HEK293T (cell line): ENCODE results near the gene LIN7A.

Experiments
- CTCF ChIA-PET: fragments of 350-600 bp; formaldehyde crosslinking; extraction: SDS; loops from one replicate; lab custom pipeline; 2021; ENCODE audit warnings: antibody characterized with exemption, inconsistent platforms; lab: Yijun Ruan, JAX
- POLR2A ChIA-PET: fragments of 350-600 bp; formaldehyde crosslinking; extraction: SDS; loops from one replicate; lab custom pipeline; 2020; ENCODE audit warnings: antibody characterized with exemption, inconsistent platforms; lab: Yijun Ruan, JAX
- DNase-seq: peaks from one replicate; pipeline ENCODE4 v3.0.0; 2012; ENCODE audit warnings: mixed read lengths; ENCODE audit errors: extremely low spot score
- ARNT ChIP-seq: fragments of 450-650 bp; IDR thresholded peaks from 2 replicates; pipeline ENCODE4 v1.6.1; 2017; ENCODE audit warnings: mild to moderate bottlenecking
- BHLHE40 ChIP-seq: fragments of 450-650 bp; IDR thresholded peaks from 2 replicates; pipeline ENCODE4 v1.6.1; 2016; ENCODE audit warnings: mild to moderate bottlenecking, moderate library complexity, borderline replicate concordance
- CTBP1 ChIP-seq: fragments of 450-650 bp; IDR thresholded peaks from 2 replicates; pipeline ENCODE4 v1.6.1; 2016; ENCODE audit warnings: borderline replicate concordance
- ELF4 ChIP-seq: fragments of 450-650 bp; IDR thresholded peaks from 2 replicates; pipeline ENCODE4 v1.6.1; 2017; ENCODE audit warnings: antibody characterized with exemption
- FOXA1 ChIP-seq: fragments of 450-650 bp; IDR thresholded peaks from 2 replicates; pipeline ENCODE4 v1.6.1; 2016; ENCODE audit warnings: mild to moderate bottlenecking
- FOXK2 ChIP-seq: fragments of 450-650 bp; IDR thresholded peaks from 2 replicates; pipeline ENCODE4 v1.6.1; 2016; ENCODE audit warnings: mild to moderate bottlenecking
- FOXM1 ChIP-seq: fragments of 450-650 bp; IDR thresholded peaks from 2 replicates; pipeline ENCODE4 v1.6.1; 2017; ENCODE audit warnings: mild to moderate bottlenecking, borderline replicate concordance
- HDGF ChIP-seq: fragments of 450-650 bp; IDR thresholded peaks from 2 replicates; pipeline ENCODE4 v1.6.1; 2017; ENCODE audit warnings: antibody characterized with exemption, borderline replicate concordance
- L3MBTL2 ChIP-seq: fragments of 450-650 bp; conservative IDR thresholded peaks from 2 replicates; pipeline ENCODE4 v1.6.1; 2016; ENCODE audit warnings: mild to moderate bottlenecking
- LEF1 ChIP-seq: fragments of 450-650 bp; IDR thresholded peaks from 2 replicates; pipeline ENCODE4 v1.6.1; 2017; ENCODE audit warnings: mild to moderate bottlenecking, borderline replicate concordance
- NFRKB ChIP-seq: fragments of 450-650 bp; IDR thresholded peaks from 2 replicates; pipeline ENCODE4 v1.6.1; 2016; ENCODE audit warnings: mild to moderate bottlenecking, moderate library complexity
- SP1 ChIP-seq: fragments of 450-650 bp; IDR thresholded peaks from 2 replicates; pipeline ENCODE4 v1.6.1; 2017
- SUZ12 ChIP-seq: fragments of 450-650 bp; IDR thresholded peaks from 2 replicates; pipeline ENCODE4 v1.6.1; 2016; ENCODE audit warnings: mild to moderate bottlenecking
- TARDBP ChIP-seq: fragments of 450-650 bp; IDR thresholded peaks from 2 replicates; pipeline ENCODE4 v1.6.1; 2016
- ZNF384 ChIP-seq: fragments of 450-650 bp; IDR thresholded peaks from 2 replicates; pipeline ENCODE4 v1.6.1; 2016
- TF ChIP-seq, protein P1 (sequence below): fragments of 450-650 bp; IDR thresholded peaks from 2 replicates; pipeline ENCODE4 v1.6.1; 2016

LIN7A gene

GRCh38 chr12:80941916-80942315 is 4.2 kb upstream of the LIN7A start:
- TF ChIP-seq CTBP1 (no peak), FOXM1 (no peak), HDGF (no peak), FOXK2 (no peak), LEF1 (no peak), SP1 (no peak), ARNT (no peak), L3MBTL2 (no peak), ZNF384 (no peak), ELF4 (no peak), BHLHE40 (no peak), FOXA1 (no peak)
- TF ChIP-seq, protein P1, sequence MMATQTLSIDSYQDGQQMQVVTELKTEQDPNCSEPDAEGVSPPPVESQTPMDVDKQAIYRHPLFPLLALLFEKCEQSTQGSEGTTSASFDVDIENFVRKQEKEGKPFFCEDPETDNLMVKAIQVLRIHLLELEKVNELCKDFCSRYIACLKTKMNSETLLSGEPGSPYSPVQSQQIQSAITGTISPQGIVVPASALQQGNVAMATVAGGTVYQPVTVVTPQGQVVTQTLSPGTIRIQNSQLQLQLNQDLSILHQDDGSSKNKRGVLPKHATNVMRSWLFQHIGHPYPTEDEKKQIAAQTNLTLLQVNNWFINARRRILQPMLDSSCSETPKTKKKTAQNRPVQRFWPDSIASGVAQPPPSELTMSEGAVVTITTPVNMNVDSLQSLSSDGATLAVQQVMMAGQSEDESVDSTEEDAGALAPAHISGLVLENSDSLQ = no peak
- POLR2A ChIA-PET = no interaction called here
- CTCF ChIA-PET = no interaction called here
- DNase-seq = no peak

DNA sequence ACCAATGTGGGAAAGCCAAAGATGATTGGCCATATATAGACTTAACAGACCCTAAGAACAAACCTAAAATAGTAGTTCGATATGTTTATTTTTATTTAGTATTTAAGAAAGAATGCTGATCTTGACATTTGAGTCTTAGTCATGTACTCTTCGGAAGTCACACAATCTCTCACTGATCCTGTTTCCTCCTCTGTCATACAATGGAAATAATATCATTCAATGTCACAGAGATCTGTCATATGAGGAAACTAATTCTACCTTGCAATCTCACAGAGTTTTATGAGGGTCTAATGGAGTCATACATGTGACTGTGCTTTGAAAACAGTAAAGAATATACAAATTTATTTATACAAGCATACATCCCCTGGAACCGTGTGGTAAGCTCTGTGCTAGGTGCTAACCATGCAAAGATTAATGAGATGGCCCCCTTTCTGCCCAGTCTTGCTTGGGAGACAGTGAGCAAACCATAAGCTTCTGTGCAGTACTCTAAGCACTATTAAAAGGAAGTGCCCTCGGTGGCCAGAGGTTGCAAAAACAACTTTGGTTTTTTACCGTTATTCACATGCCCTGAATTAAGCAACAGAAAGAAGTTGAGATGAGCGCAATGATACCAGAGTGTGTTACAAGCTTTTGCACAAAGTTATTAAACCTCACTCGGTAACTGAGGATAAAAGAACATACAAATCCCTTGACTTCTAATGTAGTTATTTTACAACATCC is 1.7 kb upstream of the LIN7A start:
- POLR2A ChIA-PET = no interaction called here
- no peak for DNase-seq

GRCh38 chr12:80938397-80938796 is 663 bp upstream of the LIN7A start:
- no peak for TF ChIP-seq L3MBTL2
- no peak for TF ChIP-seq ARNT
- no peak for DNase-seq
- ChIA-PET POLR2A (interaction anchor here (1.8 kb wide), 1 partner anchor 160 kb away, joined by 5 read pairs; no protein-coding TSS in a partner anchor), CTCF (no interaction called here)

More for the DNA sequence above, 1.7 kb upstream of the LIN7A start:
- CTCF ChIA-PET = interaction anchor here (0.7 kb wide), 1 partner anchor 46 kb away, joined by 3 read pairs; no protein-coding TSS in a partner anchor
- TF ChIP-seq FOXA1 (no peak), FOXK2 (no peak)
- TF ChIP-seq, protein P1 = peak; percentile 60

DNA sequence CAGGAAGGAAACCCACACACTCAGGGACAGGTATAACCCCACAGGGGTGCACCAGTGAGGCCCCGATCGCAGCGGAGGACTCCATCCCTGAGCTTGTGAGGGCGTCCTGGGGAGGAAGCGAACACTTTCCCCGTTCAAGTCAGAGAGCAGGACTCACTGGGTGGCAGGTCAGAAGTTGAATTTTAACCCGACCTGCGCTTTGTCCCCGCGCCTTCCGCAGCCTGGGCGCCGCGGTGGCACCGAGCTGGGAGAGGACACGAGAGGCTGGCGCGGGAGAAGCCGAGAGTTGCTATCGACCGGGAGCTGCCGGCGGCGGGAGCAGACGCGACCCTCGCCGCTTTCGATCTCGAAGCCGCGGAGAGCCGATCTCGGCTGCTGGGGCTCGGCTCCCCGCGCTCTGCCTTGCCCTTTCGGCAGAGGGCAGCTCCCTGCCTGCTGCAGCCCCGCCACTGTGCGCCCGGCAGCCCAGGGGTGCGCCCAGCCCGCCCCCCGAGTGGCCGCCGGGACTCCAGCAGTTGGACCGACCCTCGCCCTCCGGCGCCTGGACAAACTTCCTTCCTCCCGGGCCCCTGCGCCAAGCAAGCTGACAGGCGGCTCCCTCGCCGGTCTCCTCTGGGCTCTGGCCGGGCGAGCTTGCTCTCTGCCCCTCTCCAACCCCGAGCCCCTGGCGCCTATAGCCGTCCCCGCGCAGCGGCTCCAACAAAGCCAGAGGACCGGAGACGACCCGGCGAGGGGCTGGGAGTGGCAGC is 918 bp downstream of the LIN7A start:
- TF ChIP-seq L3MBTL2 = peak; percentile 64; the same call in 1 of the 2 replicates
- TF ChIP-seq SUZ12 = no peak
- CTCF ChIA-PET = no interaction called here
- POLR2A ChIA-PET = interaction anchor here (1.8 kb wide), 1 partner anchor 158 kb away, joined by 5 read pairs; no protein-coding TSS in a partner anchor
- peak; percentile 50 for DNase-seq

DNA sequence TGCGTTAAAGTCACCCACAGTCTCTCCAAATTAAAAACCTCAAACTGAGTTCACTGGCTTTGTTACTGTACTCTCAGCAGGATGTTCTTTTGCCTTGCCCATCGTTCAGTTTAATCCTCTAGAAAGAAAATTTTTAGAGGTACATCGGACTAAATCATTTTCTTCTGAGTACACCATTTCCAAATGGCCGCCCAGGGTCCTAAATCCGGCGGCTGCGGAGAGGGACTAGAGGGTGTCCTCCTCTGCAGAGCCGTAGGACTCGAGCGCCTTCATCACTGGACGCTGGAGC is 1.4 kb downstream of the LIN7A start:
- ChIA-PET POLR2A (no interaction called here), CTCF (no interaction called here)

DNA sequence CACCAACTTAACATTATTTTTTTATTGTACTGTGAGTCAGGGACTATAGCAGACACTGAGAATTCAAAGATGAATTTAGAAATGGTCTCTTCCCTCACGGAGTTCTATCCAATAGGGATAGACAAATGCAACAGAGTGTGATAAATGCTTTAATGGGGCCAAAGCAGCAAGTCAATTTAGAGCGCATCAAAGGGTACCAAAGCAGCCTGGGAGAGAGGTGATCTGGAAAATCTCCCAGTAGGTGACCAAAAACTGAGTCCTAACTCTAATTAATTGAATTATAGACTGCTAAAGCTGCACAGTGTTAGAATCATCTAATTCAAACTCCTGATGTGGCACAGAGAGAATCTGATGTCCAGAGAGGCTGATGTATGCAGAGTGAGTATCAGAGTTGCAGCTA is 2.6 kb downstream of the LIN7A start:
- POLR2A ChIA-PET = no interaction called here
- TF ChIP-seq ARNT (no peak), FOXM1 (no peak), CTBP1 (no peak), TARDBP (no peak)
- no peak for DNase-seq
- CTCF ChIA-PET = no interaction called here

More for the DNA sequence above, 1.4 kb downstream of the LIN7A start:
- TF ChIP-seq CTBP1 = no peak
- no peak for TF ChIP-seq SP1
- no peak for TF ChIP-seq ARNT
- TF ChIP-seq L3MBTL2 = no peak
- TF ChIP-seq HDGF = no peak
- no peak for TF ChIP-seq FOXK2
- no peak for TF ChIP-seq FOXM1
- TF ChIP-seq LEF1 = no peak
- TF ChIP-seq ELF4 = no peak
- no peak for TF ChIP-seq NFRKB
- TF ChIP-seq, protein P1 = no peak
- TF ChIP-seq BHLHE40 = no peak
- TF ChIP-seq SUZ12 = no peak
- no peak for TF ChIP-seq TARDBP
- TF ChIP-seq FOXA1 = no peak
- TF ChIP-seq ZNF384 = no peak
- DNase-seq = no peak

- POLR2A ChIA-PET = interaction anchor here (0.5 kb wide), 1 partner anchor 8 kb away, joined by 3 read pairs; no protein-coding TSS in a partner anchor
- no peak for DNase-seq
- CTCF ChIA-PET = no interaction called here
- TF ChIP-seq FOXM1 (no peak), L3MBTL2 (no peak), ARNT (no peak), CTBP1 (no peak), ZNF384 (no peak), TARDBP (no peak), BHLHE40 (no peak), NFRKB (no peak), LEF1 (no peak), SP1 (no peak), ELF4 (no peak), HDGF (no peak), FOXA1 (no peak), FOXK2 (no peak), SUZ12 (no peak)
- TF ChIP-seq, protein P1 = no peak
These were observed 11.8 kb downstream of the LIN7A start for GRCh38 chr12:80925983-80926382.
